ENCODE results near the gene COPS3.
A peak's percentile ranks its signal among the peaks of the same experiment; 100 is the strongest.

Gene COPS3

DNA sequence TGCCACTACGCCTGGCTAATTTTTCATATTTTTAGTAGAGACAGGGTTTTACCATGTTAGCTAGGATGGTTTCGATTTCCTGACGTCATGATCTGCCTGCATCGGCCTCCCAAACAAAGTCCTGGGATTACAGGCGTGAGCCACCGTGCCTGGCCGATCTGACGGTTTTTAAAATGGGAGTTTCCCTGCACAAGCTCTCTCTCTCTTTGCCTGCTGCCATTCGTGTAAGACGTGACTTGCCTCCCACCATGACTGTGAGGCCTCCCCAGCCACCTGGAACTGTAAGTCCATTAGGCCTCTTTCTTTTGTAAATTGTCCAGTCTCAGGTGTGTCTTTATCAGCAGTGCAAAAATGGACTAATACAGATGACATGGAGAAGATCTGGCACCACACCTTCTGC lies 39.4 kb downstream of the COPS3 start:
- no peak for DNase-seq (ENCODE audit: low read depth)

DNA sequence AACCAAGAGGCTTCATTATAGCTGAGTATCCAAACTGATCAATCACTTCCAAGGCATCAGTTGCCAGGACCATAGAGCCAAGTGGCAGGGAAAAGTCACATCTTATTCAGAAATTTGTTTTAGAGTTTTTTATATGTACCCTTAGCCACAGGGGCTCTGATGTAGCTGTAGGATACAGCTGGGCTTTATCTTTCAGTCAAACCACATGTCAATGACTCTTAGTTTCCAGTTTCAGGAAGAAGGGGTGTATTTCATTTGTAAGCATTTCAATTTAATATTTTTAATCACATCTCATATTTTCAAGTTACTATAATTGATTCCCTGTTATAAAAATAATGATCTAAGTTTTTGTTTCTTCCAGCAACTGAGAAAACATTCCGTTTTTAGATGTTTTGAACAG lies 41.2 kb downstream of the COPS3 start:
- no peak for DNase-seq (ENCODE audit: low read depth)

DNA sequence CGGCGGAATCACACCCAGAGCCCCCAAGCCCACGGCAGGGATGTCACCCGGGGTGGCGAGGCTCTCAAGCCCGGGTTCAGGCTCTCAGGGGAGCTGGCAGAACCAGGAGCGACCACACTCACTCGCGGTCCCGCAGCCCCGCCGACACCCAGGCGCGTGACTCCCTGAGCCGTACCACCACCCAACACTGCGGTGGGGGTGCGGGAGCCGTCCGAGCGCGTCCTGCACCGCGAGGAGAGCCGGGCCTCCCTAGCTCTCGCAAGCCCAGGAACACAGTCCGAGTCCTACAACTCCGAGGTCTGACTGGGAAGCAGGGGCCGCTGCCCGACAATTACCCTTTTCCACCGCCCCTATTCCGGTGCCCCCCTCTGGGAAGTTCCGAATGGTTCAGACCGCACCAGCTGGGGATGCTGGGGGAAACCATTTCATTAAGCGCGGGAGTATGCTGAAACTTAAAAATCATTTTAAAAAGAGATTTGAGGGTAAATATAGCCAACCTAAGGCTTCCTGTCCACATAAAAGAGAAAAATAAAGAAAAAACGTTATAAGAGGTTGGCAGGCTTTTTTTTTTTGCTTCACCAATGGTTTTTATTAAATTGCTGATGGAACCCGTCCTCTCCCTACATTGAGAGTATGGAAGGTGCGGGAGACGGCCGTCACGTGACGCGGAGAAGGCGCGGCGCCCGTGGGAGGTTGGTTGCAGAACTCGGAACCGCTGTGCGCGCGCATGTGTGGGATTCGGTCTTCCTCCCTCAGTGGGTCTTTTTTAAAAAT lies 43.8 kb downstream of the COPS3 start, which contains the start of gene FLCN:
Gene FLCN (minus strand): TSS at position 143 of the 774 bp plus-strand sequence. CDS start 9,031 bp downstream, outside the sequence.
- DNase-seq (ENCODE audit: low read depth) = peak; percentile 76

DNA sequence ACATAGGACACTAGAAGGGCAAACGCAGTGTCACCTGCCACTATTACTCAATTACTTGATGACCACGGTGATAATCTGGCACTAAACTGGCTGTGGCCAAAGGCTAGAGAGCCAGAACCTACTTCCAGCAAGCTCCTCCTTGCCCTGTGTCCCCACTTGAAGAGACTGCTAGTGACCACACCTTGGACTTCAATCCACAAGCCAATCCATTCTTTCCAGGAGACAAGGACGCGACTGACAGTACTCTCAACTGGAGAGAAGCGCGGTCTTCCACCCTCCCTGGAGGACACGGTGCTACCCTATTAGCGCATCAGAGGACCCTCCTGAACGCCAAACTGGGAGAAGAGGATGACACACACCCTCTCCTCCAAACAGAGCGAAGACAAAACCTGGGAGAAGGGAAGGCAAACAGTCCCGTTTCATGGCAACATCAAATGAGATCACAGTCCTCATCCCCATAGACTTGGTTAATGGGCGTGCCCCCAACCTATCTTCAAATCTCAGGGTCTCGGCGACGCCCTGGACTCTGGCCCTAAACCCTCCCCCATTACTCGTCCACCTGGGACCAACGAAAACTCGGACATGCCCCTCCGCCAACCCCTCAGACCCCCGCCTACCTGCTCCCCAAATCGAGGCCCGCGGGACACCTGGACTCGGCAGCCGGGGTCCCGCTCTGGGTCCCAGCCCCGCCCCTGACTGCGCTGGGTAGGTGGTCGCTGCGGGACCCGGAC lies 44.6 kb downstream of the COPS3 start:
- peak; percentile 22 for DNase-seq (ENCODE audit: low read depth)

DNA sequence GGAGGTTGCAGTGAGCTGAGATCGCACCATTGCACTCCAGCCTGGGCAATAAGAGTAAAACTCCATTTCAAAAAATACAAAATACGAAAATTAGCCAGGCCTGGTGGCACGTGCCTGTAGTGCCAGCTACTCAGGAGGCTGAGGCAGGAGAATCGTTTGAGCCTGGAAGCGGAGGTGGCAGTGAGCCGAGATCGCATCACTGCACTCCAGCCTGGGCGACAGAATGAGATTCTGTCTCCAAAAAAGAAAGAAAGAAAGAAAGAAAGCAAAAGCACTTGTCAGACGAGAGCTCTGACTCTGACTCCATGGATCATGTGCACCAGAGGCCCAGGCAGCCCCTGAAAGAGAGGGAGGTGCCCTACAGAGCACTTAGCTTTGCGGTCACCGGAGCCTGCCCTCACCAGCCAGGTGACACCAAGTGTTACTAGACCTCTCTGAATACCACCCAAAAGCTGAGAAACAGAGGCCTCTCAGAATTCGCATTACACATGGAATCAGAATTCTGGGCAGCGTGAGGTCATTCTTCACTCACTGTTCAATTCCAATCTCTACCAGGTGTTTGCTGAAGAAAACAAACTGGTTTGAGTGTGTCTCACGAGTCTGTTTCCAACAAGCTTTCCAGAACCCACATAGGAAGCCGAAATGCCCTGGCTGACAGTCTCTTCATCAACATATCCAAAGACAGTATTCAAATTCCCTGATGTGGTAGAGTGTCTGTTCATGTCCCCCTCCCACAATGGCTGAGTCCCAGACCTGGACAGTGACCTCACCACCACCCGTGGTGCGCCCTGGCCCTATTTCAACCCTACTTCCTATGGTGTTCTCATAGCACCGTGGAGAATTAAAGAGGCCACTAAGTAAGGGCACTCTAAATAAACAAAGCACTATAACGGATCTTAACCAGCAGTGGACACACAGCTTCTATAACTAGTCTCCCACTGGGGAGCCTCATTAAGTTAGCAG lies 45.6 kb downstream of the COPS3 start:
- no peak for DNase-seq (ENCODE audit: low read depth)

DNA sequence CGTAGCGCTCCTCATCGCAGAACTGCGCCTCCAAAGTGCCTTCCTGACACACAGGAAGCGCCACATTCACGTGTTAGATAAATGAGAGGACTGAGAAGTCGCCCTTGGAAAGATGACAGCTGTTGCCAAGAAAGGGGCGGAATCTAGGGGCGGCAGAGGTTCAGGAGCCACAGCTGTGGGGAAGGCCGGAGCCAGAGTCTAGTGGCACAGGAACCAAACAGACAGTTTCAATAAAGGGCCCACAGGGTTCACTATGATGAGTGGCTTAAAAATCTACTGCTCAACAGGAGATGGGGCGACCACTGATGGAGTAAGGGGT lies 48.8 kb downstream of the COPS3 start:
- no peak for DNase-seq (ENCODE audit: low read depth)

DNA sequence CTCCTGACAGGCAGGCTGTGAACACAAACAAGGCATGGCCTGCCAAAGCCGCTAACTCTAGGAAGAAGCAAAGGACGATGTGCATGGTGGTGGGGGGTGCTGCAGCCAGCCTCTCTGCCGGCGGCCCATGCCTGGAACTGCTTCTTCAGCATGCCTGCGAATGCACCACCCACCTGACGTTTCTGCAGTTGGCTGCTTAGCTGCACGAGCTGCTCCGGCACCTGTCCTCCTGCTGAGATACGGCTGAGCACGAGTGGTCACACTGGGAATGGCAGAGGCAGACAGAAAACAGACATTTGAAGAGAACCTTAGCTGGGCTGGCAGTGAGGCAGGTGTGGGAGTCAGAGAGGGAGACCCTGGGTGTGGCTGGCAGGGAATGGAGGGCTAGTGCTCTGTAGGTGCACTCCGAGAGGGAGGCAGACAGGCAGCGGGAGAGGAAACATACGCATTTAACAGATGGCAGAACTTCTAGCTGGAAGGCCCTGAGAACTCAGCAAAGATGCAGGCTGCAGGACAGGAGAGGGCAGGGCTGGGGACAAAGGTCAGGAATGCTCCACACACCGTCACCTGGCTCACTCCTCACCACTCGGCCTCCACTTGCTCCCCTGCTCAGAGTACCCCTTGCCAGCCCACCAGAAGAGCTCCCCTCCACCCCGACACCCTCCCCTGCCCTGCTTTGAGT lies 49.3 kb downstream of the COPS3 start:
- DNase-seq (ENCODE audit: low read depth) = no peak

DNA sequence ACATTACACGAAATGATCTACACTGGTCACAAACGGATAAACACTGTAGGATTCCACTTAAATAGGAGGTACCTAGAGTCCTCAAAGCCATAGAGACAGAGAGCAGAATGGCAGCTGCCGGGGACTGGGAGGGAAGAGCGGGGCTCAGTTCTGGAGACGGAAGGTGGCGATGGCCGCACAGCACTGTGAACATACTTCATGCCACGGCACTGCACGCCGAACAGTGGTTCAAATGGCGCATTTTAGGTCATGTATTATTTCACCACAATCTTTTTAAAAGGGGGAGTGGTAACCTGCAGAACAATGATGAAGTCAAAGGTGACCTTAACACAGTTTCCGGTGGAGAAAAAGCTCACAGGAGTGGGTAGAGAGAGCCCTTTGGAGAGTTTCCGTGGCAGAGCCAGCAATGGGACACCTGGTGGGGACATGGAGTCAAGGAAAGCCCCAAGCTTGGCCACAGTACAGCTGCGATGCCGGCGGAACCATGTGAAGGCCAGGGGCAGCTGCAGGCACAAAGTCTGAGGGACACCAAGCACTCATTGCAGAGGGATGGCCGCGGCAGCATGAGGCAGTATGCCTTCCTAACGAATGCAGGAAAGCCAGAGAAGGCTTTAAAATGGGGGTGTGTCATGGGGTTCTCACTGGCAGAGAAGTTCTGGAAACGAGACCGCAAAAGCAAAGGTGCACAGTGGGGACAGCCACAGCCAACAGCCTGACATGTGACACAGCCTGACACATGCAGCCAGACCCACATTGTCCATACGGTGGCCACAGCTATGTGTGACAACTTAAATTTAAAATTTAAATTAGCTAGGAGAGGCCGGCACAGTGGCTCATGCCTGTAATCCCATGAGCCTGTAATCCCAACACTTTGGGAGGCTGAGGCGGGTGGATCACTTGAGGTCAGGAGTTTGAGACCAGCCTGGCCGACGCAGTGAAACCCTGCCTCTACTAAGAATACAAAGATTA lies 51.3 kb downstream of the COPS3 start:
- no peak for DNase-seq (ENCODE audit: low read depth)

DNA sequence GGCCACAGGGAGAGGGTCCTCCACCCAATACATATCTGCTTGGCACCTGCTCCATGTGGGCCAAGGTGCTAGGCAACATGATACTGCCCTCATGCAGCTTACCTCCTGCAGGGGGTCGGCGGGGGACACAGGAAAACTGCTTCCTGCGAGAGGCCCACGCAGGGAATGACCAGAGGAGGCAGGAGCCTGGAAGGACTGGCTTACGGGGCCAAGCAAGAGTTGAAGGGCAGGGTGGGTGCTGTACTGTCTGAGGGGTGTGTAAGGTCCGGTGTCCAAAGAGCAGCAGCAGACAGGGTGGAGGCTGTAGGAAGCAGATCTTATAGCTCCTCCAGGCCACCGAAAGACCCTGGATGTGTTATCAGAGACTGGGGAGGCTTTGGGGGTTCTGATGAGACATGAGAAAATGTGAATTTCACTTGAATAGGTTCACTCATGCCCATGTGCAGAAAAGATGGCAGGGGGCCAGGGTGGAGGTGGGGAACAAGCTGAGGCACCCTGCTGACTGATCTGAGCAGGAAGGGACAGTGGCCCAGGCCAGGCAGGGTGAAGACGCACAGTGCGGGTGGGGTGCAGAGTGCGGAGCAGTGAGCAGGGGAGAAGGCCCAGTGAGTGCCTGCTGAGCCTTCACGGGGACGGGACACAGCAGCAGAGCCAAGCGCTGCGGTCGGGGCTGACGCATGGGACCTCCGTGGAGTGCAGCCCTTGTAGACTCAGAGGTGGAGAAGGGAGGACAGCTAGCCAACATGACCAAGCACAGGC lies 52.3 kb downstream of the COPS3 start:
- no peak for DNase-seq (ENCODE audit: low read depth)

DNA sequence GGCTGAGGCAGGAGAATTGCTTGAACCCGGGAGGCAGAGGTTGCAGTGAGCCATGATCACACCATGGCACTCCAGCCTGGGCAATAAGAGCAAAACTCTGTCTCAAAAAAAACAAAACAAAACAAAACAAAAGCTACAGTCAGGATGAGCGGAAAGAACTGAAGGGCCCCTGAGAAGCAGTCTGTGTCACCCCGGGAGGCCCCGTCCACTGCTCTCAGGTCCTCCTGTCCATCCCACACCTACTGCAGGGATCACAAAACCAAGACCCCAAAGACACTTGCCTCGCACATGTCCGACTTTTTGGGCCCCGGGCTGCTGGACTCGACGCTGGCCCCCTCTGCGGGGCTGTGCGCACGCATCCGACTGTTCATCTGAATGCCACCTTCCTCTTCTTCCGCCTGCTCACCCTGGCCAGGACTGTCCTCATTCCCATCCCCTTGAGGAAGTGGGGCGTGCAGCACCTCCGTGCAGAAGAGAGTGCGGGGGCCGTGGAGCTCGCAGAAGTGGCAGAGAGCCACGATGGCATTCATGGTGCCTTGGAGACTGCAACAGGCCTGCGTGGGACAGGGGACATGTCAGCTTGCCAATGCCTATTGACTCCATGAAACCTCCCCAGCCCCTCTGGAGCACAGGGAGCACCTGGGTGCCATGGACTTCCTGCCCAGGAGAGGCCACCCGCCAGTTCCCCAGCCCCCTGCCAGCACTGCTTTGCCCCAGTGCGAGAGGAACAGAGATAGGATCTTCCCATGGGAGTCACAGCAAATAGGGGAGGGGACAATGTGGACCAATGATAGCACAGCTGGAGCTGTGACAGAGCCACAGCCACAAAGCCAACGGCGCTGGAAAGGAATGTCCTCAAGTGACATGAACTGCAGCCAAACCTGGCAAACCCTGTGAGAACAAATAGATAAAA lies 53.2 kb downstream of the COPS3 start:
- DNase-seq (ENCODE audit: low read depth) = no peak

DNA sequence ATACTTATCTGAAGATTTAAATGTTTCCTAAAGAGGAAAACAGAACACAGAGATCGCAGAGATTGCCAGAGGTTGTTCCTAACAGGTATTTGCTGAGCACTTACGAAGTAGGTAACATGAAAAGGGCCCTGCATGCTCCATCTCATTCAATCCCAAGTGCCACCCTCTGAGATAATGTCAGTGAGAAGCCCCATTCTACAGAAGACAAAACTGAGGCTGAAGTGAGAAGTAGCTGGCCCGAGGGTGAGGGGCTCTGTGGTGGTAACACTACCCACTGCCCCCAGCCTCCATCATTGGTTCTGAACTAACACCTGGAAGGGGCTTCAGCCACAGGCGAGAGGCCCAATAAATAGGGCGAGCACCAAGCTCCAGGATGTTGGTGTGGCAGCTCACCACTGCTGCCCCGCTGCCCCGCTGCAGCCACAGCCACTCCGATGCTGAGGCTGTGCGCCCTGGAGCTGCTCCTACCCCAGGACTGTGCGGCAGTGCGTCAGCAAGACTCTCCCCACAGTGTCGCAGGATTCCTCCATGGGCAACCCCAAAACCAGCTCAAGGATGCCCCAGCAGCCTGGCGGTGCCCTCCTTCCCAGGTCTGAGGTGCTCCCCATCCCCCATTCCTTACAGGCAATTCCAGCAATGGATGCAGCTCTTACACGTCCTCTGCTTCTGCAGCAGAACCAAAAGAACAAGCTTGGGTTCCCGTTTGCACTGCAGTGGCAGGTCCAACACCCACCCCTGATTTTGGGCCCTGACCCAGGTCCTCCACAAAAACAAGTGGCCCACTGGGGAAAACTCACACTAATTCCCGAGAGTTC lies 54.4 kb downstream of the COPS3 start:
- DNase-seq (ENCODE audit: low read depth) = no peak

DNA sequence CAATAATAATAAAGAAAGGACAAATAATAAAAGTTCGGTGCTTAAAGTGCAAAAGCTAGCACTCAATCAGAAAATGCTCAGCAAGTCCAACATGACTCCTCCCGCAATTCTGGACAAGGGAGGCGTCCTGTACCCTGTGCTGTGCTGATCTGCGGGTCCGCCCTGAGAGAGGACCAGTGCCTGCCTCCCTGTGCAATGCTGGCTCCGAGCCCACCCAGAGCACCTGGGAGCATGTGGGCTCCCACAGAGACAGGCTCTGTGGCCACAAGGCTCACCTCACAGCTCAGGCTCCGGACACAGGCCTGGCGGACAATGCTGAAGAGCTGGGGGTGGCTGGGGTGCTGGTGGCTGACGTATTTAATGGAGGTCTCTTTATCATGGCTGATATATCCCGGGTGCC lies 55.1 kb downstream of the COPS3 start:
- no peak for DNase-seq (ENCODE audit: low read depth)

DNA sequence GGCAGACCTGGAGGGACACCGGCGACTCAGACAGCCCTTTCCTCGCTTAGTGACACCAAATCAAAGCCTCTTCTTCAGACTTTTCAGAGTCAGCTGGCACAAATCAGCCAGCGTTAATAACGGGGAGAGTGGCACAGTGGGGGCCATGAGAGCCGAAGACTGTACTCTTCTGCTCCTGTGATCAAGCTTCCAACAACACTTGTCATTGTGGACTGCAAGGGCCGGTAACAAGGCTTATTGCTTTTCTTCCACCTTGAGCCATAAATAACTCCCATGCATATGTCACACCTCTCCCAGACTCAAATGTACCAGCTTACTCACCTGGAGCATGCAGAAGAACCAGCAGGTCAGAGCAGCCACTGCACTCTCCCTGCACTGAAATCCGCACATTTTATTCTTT lies 56.9 kb downstream of the COPS3 start:
- DNase-seq (ENCODE audit: low read depth) = no peak

DNA sequence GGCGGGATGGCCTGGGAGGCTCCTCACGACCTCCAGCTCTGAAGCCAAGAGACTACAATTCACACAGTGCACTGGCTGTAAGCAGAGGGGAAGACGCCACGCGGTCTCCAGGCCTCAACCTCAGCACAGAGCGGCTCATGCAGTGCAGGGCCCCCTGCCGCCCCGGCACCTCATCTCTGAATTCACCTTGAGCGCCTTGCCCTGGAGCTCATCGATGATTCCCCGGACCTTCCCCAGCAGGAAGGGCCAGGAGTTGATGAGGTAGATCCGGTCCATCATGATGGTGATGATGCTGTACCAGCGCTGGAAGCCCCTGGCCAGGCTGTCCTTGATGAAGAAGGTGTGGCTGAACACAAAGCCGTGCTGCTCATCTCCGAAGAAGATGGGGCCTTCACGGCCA lies 57.3 kb downstream of the COPS3 start:
- no peak for DNase-seq (ENCODE audit: low read depth)

DNA sequence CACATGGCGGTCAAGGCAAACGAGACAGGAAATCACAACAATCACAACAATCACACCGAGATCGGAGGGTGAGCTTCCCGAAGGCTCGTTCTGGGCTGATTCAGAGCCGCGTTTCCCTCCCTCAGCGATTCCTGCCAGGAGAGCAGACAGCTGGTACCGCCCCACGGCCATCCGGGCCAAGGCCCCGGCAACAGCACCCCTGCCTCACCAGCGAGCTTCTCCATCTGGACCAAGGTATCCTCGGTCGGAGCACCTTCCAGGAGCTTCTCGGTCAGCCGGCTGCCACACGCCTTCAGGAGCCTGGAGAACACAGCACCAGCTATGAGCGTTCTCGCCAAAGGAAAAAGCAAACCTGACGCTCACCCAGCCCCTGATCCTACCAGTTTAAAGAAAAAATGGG lies 59.7 kb downstream of the COPS3 start:
- no peak for DNase-seq (ENCODE audit: low read depth)

DNA sequence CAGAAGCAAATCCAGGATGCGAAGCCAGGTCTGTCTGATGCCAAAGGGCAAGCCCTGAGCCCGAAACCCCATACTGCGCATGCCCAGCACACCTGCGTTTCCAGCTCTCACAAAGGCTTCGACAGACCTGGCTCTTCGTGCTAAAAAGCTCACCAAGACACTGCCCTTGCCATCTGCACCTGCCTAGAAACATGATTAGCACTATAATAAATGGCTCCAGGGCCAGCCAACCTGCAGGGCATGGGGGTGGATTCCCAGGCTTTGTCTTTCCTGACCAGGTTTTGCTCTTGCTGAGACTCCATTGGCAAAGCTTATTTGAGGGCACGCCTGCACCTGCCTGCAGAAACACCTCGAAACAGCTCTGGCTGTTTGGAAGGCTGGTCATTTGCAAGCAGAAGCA lies 60.5 kb downstream of the COPS3 start:
- no peak for DNase-seq (ENCODE audit: low read depth)

DNA sequence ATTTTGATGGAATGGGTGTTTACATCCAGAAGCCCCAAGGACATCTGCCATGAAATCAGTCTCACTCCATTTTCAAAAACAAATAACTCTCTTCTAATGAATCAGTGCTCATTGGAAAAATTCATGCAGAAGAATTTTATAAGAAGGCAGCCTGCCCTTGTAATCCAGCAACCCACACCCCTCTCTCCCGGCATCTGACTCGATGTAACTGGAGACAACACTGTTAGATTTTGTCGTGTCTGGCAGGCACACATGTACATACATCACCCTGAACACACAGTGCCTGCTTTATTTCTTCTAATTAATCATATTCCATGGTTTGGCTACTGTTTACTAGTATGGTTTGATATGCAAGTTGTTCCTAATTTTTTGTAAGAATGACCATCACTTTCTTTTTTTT lies 63.1 kb downstream of the COPS3 start:
- no peak for DNase-seq (ENCODE audit: low read depth)

DNA sequence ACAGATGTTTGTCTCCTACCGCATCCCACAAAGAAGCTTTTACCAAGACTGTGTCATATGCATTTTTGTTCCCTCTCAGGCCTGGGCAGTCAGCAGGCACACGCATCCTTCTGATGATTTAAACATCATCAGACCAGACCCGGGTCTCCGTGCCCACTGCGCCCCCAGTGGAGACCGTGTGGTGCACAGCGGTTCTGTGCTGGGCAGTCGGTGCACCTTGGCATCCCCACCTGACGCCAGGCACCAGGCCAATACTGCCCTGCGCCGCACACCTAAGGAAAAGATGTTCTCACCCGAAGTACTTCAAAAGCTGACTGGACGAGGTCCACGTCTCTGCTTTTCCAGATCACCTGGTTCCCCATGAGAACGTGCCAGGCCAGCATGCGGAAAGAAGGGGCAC lies 64.3 kb downstream of the COPS3 start:
- DNase-seq (ENCODE audit: low read depth) = no peak
